Hepatocyte (in vitro differentiated cells): Measurements from ENCODE around the gene GPR153. TPM values are rescaled to one million over a fixed set of nuclear protein-coding genes. Genes with fewer than 3 reads are reported as not detected.

Experiments
- DNase-seq: peaks from one replicate; pipeline ENCODE4 v3.0.0-alpha.2; 2016; ENCODE audit warnings: low spot score
- H2AFZ ChIP-seq: fragments of 200-600 bp; sonication (generic); 2 replicates; pipeline ENCODE4 v1.6.0; 2016; ENCODE audit warnings: antibody characterized with exemption, mild to moderate bottlenecking
- H3K27ac ChIP-seq: fragments of 200-600 bp; sonication (generic); 2 replicates; pipeline ENCODE4 v1.5.1; 2016; ENCODE audit warnings: mild to moderate bottlenecking
- H3K27me3 ChIP-seq: fragments of 200-600 bp; sonication (generic); 2 replicates; pipeline ENCODE4 v1.6.1; 2016
- H3K36me3 ChIP-seq: fragments of 200-600 bp; sonication (generic); replicated peaks from 2 replicates; pipeline ENCODE4 v1.5.1; 2016; ENCODE audit warnings: low read depth; ENCODE audit not compliant: insufficient read depth
- H3K4me1 ChIP-seq: fragments of 200-600 bp; sonication (generic); 2 replicates; pipeline ENCODE4 v1.5.1; 2016; ENCODE audit warnings: mild to moderate bottlenecking, moderate library complexity; ENCODE audit not compliant: insufficient read depth
- H3K4me2 ChIP-seq: fragments of 200-600 bp; sonication (generic); 2 replicates; pipeline ENCODE4 v1.6.0; 2016
- H3K4me3 ChIP-seq: fragments of 200-600 bp; sonication (generic); 2 replicates; pipeline ENCODE4 v1.5.1; 2016; ENCODE audit warnings: mild to moderate bottlenecking
- H3K79me2 ChIP-seq: fragments of 200-600 bp; sonication (generic); 2 replicates; pipeline ENCODE4 v1.6.0; 2017; ENCODE audit warnings: mild to moderate bottlenecking
- H3K9me2 ChIP-seq: fragments of 200-600 bp; sonication (generic); replicated peaks from 2 replicates; pipeline ENCODE4 v1.6.0; 2017; ENCODE audit warnings: mild to moderate bottlenecking; ENCODE audit not compliant: insufficient read depth
- H3K9me3 ChIP-seq: fragments of 200-600 bp; sonication (generic); 2 replicates; pipeline ENCODE4 v1.5.1; 2016; ENCODE audit warnings: low read depth, mild to moderate bottlenecking
- H4K20me1 ChIP-seq: fragments of 200-600 bp; sonication (generic); 2 replicates; pipeline ENCODE4 v1.6.0; 2016; ENCODE audit warnings: mild to moderate bottlenecking; ENCODE audit not compliant: insufficient read depth, poor library complexity, severe bottlenecking
- EZH2 ChIP-seq: fragments of 200-600 bp; sonication (generic); IDR thresholded peaks from 2 replicates; pipeline ENCODE4 v1.6.1; 2016; ENCODE audit warnings: antibody characterized with exemption, mild to moderate bottlenecking, borderline replicate concordance
- EZH2phosphoT487 ChIP-seq: fragments of 200-600 bp; sonication (generic); IDR thresholded peaks from one replicate; pipeline ENCODE4 v1.6.1; 2018; ENCODE audit warnings: antibody characterized with exemption, mild to moderate bottlenecking, low read depth, moderate library complexity; ENCODE audit not compliant: unreplicated experiment, severe bottlenecking
- WGBS: methylation state at CpG from one replicate; pipeline ENCODE4 v1.1.6; 2016; ENCODE audit warnings: low lambda C conversion rate; ENCODE audit errors: missing lambda C conversion rate; 5-methylcytosine and 5-hydroxymethylcytosine counted together
- polyA plus RNA-seq: library from polyadenylated mRNA; unstranded; fragments of >200 nt; fragmentation: Nextera tagmentation; extraction: Ambion mirVana; gene quantifications from 2 replicates; pipeline ENCODE4 v1.2.1, GENCODE V29; 2016
- total RNA-seq: library from RNA; depleted of rRNA; stranded (reverse); fragments of >200 nt; gene quantifications from 2 replicates; pipeline ENCODE4 v1.2.3, GENCODE V29; 2014
- TF ChIP-seq, protein P1 (sequence below): fragments of 200-600 bp; sonication (generic); IDR thresholded peaks from 2 replicates; pipeline ENCODE4 v1.5.1; 2016; ENCODE audit warnings: antibody characterized with exemption, mild to moderate bottlenecking; ENCODE audit not compliant: poor library complexity

The GPR153 gene
- total and polyA plus RNA-seq, 2 experiments from 2014 or later = 9.1 to 13.5 TPM

DNA sequence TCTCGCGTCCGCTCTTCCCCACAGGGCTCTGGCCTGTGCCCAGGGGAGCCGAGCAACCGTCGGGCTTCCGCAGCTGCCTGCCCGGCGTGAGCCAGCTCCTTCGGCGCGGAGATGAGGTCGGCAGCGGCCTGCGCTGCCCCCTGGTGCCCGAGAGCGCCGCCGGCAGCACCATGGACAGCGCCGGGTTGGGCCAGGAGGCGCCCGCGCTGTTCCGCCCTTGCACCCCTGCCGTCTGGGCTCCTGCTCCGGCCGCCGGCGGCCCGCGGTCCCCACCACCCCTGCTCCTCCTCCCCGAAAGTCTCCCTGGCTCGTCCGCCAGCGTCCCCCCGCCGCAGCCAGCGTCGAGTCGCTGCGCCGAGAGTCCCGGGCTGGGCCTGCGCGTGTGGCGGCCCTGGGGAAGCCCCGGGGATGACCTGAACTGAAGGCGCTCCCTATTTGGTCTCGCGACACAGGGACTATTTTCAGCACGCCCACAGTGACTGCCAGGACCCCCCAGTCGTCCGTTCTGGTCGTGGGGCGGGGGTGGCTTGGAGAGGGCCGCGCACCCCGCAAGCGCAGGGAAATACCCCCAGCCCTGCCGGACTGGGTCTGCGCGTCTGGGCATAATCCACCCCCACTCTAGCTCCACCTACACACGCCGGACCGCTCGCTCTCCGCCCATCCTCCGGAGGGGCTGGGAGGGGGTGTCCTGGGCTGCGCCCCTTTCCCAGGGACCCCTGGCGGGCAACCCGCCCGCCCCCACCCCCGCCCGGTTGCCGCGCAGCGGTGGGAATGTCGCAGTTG, 15.6 kb downstream of the GPR153 start:
- peak; percentile 61 for TF ChIP-seq EZH2
- no peak for TF ChIP-seq EZH2phosphoT487
- TF ChIP-seq, protein P1, sequence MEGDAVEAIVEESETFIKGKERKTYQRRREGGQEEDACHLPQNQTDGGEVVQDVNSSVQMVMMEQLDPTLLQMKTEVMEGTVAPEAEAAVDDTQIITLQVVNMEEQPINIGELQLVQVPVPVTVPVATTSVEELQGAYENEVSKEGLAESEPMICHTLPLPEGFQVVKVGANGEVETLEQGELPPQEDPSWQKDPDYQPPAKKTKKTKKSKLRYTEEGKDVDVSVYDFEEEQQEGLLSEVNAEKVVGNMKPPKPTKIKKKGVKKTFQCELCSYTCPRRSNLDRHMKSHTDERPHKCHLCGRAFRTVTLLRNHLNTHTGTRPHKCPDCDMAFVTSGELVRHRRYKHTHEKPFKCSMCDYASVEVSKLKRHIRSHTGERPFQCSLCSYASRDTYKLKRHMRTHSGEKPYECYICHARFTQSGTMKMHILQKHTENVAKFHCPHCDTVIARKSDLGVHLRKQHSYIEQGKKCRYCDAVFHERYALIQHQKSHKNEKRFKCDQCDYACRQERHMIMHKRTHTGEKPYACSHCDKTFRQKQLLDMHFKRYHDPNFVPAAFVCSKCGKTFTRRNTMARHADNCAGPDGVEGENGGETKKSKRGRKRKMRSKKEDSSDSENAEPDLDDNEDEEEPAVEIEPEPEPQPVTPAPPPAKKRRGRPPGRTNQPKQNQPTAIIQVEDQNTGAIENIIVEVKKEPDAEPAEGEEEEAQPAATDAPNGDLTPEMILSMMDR = peak; percentile 92
- Histone ChIP-seq H3K4me3 (no peak overlapping the region), H3K79me2 (no peaks in the 10 kb centered on the region), H3K4me1 (peaks cover 25% of the 10 kb centered on the region), H3K36me3 (no peaks in the 10 kb centered on the region), H3K9me2 (no peaks in the 10 kb centered on the region), H3K4me2 (peak overlapping the region; percentile 73), H3K9me3 (no peaks in the 10 kb centered on the region), H3K27ac (no peak overlapping the region), H2AFZ (no peak overlapping the region), H3K27me3 (peaks cover 90% of the 10 kb centered on the region), H4K20me1 (no peaks in the 10 kb centered on the region)
- WGBS = 2% methylated on average over 55 of the region's 79 CpGs
- DNase-seq = peak; percentile 95

DNA sequence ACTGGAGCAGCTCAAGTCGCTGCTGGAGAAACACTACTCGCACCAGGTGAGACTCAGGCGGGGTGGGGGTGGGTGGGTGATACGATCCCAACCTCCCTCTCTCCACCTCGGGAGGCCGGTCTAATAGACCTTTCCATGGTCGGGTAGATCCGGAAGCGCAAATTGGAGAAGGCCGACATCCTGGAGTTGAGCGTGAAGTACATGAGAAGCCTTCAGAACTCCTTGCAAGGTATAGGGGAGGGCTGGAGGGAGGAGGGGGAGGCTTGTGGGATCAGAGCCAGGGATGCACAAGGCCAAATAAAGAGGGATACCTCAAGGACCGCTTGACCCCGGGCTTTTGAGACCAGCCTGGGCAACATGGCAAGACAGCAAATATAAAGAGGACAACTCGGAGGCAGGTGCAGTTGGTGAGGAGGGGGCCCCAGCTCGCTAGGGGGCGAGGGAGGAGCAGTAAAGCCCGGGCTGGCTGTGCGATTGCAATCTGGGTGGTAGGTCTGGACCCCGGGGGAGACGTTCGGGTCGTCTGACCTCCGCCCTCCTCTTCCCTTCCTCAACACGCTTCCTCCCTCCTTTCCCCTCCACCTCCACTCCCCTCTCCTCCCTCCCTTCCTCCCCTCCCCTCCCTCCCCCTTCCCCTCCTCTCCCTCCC, 16.4 kb downstream of the GPR153 start:
- H3K36me3 ChIP-seq = no peaks in the 10 kb centered on the region
- DNase-seq = no peak
- H3K4me2 ChIP-seq = no peak overlapping the region
- H3K27ac ChIP-seq = no peak overlapping the region
- no peaks in the 10 kb centered on the region for H4K20me1 ChIP-seq
- H2AFZ ChIP-seq = no peak overlapping the region
- no peaks in the 10 kb centered on the region for H3K9me2 ChIP-seq
- no peak for TF ChIP-seq EZH2
- TF ChIP-seq, protein P1 = no peak
- H3K4me3 ChIP-seq = no peak overlapping the region
- 6% methylated on average over 11 of the region's 24 CpGs for WGBS
- H3K9me3 ChIP-seq = no peaks in the 10 kb centered on the region
- no peaks in the 10 kb centered on the region for H3K79me2 ChIP-seq
- peaks cover 91% of the 10 kb centered on the region for H3K27me3 ChIP-seq
- peaks cover 24% of the 10 kb centered on the region for H3K4me1 ChIP-seq

DNA sequence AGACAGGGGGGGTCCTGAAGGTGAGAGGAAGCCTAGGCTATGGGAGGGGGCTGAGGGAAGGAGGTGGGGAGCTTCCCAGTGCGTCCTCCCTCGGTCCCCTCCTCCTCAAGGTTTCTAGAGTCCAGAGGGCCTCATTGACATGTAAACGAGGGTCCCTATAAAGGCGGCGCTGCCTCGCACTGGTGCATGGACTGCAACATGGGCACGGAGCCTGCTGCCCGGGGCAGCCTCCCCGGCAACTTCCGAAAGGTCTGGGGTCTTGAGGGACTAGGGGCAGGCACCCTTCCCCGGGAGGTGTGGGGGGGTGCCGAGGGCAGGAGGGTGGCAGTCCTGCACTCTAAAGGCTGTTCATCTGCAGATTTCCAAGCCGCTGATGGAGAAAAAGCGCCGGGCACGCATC, 16.9 kb downstream of the GPR153 start, which contains the start of gene HES3:
HES3 (plus strand) TSS at position 187 of the 400 bp plus-strand sequence; CDS start at position 374, 187 bp downstream.
- peaks cover 89% of the 10 kb centered on the region for H3K27me3 ChIP-seq
- no peak for DNase-seq
- no peaks in the 10 kb centered on the region for H3K9me2 ChIP-seq
- no peak within 1 kb of the TSS for H2AFZ ChIP-seq
- no peaks in the 10 kb centered on the region for H3K79me2 ChIP-seq
- 13% methylated on average over 14 of the region's 16 CpGs for WGBS
- H3K27ac ChIP-seq = no peak within 1 kb of the TSS
- no peak within 1 kb of the TSS for H3K4me2 ChIP-seq
- H3K4me1 ChIP-seq = peaks cover 24% of the 10 kb centered on the region
- no peak within 1 kb of the TSS for H3K4me3 ChIP-seq
- no peaks in the 10 kb centered on the region for H3K36me3 ChIP-seq
- TF ChIP-seq EZH2 = no peak
- no peak for TF ChIP-seq EZH2phosphoT487
- TF ChIP-seq, protein P1 = no peak
- H4K20me1 ChIP-seq = no peaks in the 10 kb centered on the region
- H3K9me3 ChIP-seq = no peaks in the 10 kb centered on the region
